ENCODE data around the gene MNX1. TPM values are rescaled to one million over a fixed set of nuclear protein-coding genes. Genes with fewer than 3 reads are reported as not detected.

The MNX1 gene
- total RNA-seq, 1 donor from 2014 or later, result not detected

- Mint-ChIP-seq H3K36me3 (no peaks in the 10 kb centered on the region), H3K27me3 (ENCODE audit: insufficient read depth, low read depth) (peaks cover 79% of the 10 kb centered on the region), H3K27ac (no peak overlapping the region), H3K4me3 (peak overlapping the region; percentile 37), H3K9me3 (peaks cover 5% of the 10 kb centered on the region), H3K4me1 (peaks cover 23% of the 10 kb centered on the region)
- Histone ChIP-seq H3K79me2 (ENCODE audit: low read depth) (no peaks in the 10 kb centered on the region), H2AFZ (replicated peaks) (no peak overlapping the region), H3K27ac (no peak overlapping the region), H3F3A (ENCODE audit: low read depth) (peaks cover 45% of the 10 kb centered on the region), H3K27me3 (peaks cover 100% of the 10 kb centered on the region), H4K20me1 (ENCODE audit: low read depth) (peaks cover 95% of the 10 kb centered on the region), H3K36me3 (no peaks in the 10 kb centered on the region), H3K4me1 (peaks cover 33% of the 10 kb centered on the region), H3K4me2 (peak overlapping the region; percentile 65), H3K9ac (no peak overlapping the region), H3K9me3 (ENCODE audit: low read depth) (no peaks in the 10 kb centered on the region), H3K4me3 (peak overlapping the region; percentile 20)
- TF ChIP-seq EZH2 (IDR thresholded peaks at IDR 0.05) (peak; percentile 76), EZH2phosphoT487 (IDR thresholded peaks at IDR 0.05) (peak; percentile 66)
- TF ChIP-seq, protein P1, sequence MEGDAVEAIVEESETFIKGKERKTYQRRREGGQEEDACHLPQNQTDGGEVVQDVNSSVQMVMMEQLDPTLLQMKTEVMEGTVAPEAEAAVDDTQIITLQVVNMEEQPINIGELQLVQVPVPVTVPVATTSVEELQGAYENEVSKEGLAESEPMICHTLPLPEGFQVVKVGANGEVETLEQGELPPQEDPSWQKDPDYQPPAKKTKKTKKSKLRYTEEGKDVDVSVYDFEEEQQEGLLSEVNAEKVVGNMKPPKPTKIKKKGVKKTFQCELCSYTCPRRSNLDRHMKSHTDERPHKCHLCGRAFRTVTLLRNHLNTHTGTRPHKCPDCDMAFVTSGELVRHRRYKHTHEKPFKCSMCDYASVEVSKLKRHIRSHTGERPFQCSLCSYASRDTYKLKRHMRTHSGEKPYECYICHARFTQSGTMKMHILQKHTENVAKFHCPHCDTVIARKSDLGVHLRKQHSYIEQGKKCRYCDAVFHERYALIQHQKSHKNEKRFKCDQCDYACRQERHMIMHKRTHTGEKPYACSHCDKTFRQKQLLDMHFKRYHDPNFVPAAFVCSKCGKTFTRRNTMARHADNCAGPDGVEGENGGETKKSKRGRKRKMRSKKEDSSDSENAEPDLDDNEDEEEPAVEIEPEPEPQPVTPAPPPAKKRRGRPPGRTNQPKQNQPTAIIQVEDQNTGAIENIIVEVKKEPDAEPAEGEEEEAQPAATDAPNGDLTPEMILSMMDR (IDR thresholded peaks at IDR 0.05), result no peak
- DNase-seq (ENCODE audit: low spot score), result peak; percentile 33
Measured at GRCh38 chr7:157001920-157002818, 8.3 kb downstream of the MNX1 start.

- H3K27me3 ChIP-seq, result peaks cover 100% of the 10 kb centered on the region
- Mint-ChIP-seq H3K27ac (no peak overlapping the region), H3K36me3 (no peaks in the 10 kb centered on the region), H3K4me1 (peaks cover 23% of the 10 kb centered on the region), H3K27me3 (ENCODE audit: insufficient read depth, low read depth) (peaks cover 81% of the 10 kb centered on the region), H3K9me3 (peaks cover 5% of the 10 kb centered on the region), H3K4me3 (peak overlapping the region; percentile 67)
- no peak overlapping the region for H2AFZ ChIP-seq (replicated peaks)
- H3K79me2 ChIP-seq (ENCODE audit: low read depth), result no peaks in the 10 kb centered on the region
- TF ChIP-seq, protein P1 (IDR thresholded peaks at IDR 0.05), result no peak
- TF ChIP-seq EZH2phosphoT487 (IDR thresholded peaks at IDR 0.05), result no peak
- TF ChIP-seq EZH2 (IDR thresholded peaks at IDR 0.05), result no peak
- H3K36me3 ChIP-seq, result no peaks in the 10 kb centered on the region
- H3K4me2 ChIP-seq, result peak overlapping the region; percentile 81
- H3K4me3 ChIP-seq, result no peak overlapping the region
- no peaks in the 10 kb centered on the region for H3K9me3 ChIP-seq (ENCODE audit: low read depth)
- H3K27ac ChIP-seq, result no peak overlapping the region
- no peak overlapping the region for H3K9ac ChIP-seq
- peaks cover 43% of the 10 kb centered on the region for H3F3A ChIP-seq (ENCODE audit: low read depth)
- DNase-seq (ENCODE audit: low spot score), result peak; percentile 38
- peaks cover 33% of the 10 kb centered on the region for H3K4me1 ChIP-seq
- H4K20me1 ChIP-seq (ENCODE audit: low read depth), result peaks cover 83% of the 10 kb centered on the region
Measured at GRCh38 chr7:157000741-157001653, 9.5 kb downstream of the MNX1 start.

DNA sequence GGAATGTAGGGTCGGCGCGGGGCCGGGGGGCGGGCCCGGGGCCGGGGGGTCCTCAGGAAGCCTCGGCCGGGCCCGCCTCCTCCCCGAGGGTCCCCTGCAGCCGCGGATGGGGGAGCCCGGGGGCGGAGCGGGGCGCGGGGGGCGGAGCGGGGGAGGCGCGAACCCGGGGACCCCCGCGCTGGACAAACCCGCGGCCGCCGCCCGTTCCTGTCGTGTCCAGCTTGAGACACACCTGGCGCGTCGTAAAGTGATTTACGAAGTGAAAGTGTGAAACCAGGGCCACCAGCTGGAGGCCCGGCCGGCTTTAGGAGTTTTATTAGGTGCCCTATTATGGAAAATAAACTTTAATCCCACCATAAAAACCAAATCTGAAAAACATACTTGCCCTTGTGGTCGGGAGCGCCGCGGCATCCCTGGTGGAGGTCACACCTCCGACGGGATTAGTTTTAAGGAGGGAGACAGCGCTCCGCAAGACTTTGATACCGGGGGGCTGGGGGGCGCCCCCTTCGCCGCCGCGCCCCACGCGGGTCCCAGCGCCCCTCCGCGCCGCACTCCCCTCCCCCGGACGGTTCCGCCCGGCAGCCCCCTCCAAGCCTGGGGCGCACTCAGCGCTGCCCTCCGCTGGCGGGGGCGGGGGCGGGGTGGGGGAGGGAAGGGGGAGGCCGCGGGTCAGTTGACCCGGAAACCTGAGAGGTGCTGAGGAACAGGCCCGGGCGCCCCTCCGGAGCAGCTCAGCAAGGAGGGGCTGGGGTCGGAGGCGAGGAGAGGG, 10.3 kb downstream of the MNX1 start:
- peak overlapping the region; percentile 81 for H3K4me2 ChIP-seq

More for the DNA sequence above, 10.3 kb downstream of the MNX1 start:
- Histone ChIP-seq H3K4me3 (peak overlapping the region; percentile 41), H3K9ac (no peak overlapping the region), H3K27me3 (peaks cover 100% of the 10 kb centered on the region), H3K36me3 (no peaks in the 10 kb centered on the region), H4K20me1 (ENCODE audit: low read depth) (peaks cover 75% of the 10 kb centered on the region), H3K9me3 (ENCODE audit: low read depth) (no peaks in the 10 kb centered on the region), H3K79me2 (ENCODE audit: low read depth) (no peaks in the 10 kb centered on the region), H3K27ac (no peak overlapping the region), H2AFZ (replicated peaks) (no peak overlapping the region), H3K4me1 (peaks cover 33% of the 10 kb centered on the region), H3F3A (ENCODE audit: low read depth) (peaks cover 43% of the 10 kb centered on the region)
- no peak overlapping the region for H3K27ac Mint-ChIP-seq
- TF ChIP-seq, protein P1 (IDR thresholded peaks at IDR 0.05), result no peak
- peak; percentile 76 for TF ChIP-seq EZH2 (IDR thresholded peaks at IDR 0.05)
- TF ChIP-seq EZH2phosphoT487 (IDR thresholded peaks at IDR 0.05), result peak; percentile 87
- no peaks in the 10 kb centered on the region for H3K36me3 Mint-ChIP-seq
- DNase-seq (ENCODE audit: low spot score), result peak; percentile 46
- H3K9me3 Mint-ChIP-seq, result peaks cover 5% of the 10 kb centered on the region
- peak overlapping the region; percentile 67 for H3K4me3 Mint-ChIP-seq
- H3K4me1 Mint-ChIP-seq, result peaks cover 23% of the 10 kb centered on the region
- H3K27me3 Mint-ChIP-seq (ENCODE audit: insufficient read depth, low read depth), result peaks cover 85% of the 10 kb centered on the region
